GDM1 (cell line): ENCODE data around the gene MAP7D1.
A peak's percentile ranks its signal among the peaks of the same experiment; 100 is the strongest.
"Not testable (repeated sequence)": the region's sequence is repeated elsewhere in the genome, so short reads cannot be mapped to it uniquely, and the experiment has no call there.

Experiments used
- DNase-seq: peaks from one replicate; lab custom pipeline; 2025; lab: John Stamatoyannopoulos, UW

The MAP7D1 gene

DNA sequence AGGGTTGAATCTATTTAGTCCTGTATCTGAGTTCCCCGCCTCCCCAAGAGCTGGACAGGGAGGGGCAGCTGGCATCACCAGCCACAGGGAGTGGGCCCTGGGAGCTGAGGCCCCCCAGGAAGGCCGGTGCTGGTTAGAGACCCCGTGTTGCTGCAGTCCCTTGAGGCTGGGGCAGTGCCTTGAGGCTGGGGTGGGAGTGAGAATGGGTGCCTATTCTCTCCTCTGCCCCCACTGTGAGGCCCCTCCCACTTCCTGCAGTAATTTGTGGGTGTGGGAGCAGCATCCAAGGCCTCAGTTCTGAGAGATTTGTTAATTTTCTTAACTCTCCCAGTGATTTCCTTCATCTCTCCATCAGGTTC is 4.1 kb upstream of the MAP7D1 start:
- DNase-seq, result no peak

DNA sequence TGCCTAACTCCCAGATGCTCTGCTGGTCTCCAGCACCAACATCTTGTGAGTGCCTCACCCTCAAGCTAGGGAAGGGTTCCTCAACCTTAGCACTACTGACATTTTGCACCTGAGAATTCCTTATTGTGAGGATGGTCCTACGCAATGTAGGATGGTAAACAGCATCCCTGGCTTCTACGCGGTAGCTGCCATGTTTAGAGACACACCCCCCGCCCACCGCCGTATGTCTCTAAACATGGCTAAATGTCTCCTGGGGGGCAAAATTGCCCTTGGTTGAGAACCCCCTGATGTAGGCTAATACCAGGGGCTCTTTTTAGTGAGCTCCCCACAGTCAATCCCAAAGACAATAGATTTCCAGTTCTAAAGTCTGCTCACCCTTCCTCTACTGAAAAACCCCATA is 2.5 kb upstream of the MAP7D1 start:
- DNase-seq, result no peak

DNA sequence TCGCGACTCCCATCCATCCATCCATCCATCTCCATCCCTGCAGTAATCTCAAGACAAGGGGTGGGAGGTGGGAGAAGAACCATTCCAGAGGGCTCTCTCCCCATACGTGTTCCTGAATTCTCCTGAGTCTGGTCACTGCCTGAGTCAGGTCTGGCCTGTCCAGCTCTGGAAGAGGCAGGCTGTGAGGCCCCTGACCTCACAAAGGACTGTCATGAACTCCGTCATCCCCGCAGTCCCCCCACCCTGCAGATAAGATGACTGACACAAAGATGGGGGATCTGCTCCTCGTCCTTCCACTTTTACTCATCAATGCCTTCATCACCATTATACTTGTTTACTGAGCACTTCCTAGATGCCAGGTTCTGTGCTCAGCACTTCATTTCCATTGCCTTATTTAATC is 1.6 kb upstream of the MAP7D1 start:
- DNase-seq, result no peak

DNA sequence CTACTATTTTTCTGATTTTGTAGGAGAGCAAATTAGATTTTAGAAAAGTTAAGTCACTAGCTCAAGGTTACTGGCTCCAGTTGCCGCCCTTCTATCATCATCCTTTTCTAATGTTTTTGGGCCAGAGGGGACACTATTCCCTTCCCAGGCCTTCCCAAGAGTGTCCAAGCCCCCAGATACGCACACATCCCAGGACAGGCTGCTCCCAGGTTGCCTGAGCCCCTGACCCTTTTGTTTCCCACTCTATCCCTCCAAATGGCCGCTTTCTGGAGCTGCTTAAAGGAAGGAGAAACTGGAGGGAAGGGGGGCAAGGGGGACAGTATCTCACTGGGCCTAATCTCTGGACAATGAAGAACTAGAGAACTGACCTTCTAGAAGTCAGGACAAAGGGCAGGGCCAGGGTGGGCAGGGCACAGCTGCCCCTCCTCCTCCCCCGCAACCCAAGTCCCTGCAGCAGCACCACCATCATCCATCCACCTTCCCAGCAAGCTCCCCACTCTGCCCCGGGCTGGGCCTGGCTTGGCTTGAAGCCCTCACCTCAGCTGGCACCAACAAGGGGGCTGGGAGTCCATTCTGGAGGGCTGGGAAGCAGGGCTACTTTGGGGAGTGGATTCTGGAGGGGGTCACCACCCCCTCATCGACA is 1.1 kb upstream of the MAP7D1 start:
- no peak for DNase-seq

DNA sequence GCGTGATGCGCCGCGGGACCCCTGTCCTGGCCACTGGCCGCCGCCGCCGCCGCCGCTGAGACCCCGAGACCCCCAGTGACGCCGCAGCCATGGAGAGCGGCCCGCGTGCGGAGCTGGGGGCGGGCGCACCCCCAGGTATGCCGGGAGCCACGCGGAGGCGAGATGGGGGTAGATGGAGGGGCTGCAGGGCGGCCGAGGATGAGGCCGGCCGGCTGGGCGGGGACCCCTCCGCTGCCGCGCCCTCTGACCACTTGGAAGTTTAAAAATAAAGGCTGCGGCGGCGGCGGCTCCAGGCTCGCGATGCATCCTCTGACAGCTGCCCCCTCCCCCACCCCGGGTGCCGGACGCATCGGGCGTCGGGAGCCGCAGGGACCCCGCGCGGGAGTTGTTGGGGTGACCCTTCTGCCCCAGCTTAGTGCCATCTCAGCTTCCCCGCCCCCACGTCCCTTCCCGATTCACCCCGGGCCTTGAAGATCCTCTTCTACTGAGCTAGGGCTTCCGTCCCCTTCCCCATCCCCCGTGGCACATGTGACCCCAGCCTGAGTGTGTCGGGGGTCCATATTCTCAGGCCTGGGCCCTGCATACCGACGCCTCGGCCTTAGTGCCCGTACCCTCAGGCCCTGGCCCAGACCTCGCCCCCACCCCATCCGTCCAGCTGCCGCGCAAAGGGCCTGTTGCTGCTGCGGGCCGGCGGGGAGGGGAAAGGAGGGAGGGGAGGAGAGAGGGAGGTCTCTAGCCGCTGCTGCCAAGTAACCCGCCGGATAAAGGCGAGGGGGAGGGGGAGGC is 562 bp downstream of the MAP7D1 start:
- peak; percentile 67 for DNase-seq

DNA sequence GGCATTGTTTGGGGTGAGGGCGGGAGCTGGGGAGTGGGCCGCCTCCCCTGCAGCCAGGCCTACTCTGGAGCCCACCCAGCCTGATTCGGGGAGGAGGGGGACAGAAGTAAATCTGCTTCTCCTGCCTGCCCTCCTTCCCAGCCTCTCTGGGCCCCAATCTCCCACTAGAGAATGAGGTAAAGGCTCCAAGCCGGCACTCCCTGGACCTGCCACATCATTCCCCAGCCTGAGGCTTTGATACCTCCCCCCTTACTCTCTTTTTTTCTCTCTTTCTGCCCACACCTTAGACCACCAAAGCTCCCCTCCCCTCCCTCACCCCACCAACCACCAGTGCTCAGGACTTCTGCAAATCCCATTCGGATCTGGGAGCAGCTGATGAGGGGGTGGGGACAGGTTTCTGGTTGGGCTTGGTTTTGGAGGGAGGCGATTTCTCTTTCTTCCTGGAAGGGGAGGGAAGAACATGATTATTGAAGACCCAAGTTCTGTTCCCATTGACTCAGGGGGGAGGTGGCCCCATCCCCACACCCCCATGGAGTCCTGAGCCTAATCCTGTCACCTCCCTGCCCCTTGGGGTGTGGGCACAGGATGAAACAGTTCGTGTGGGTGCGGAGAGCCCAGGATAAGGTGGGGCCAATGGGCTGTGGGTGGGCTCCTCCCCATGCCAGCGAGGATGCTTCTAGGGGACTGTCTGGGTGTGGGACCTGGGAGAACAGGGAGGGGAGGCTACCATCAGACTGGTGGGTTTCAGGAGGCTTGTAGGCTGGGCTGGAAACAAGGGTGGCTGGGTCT is 1.3 kb downstream of the MAP7D1 start:
- DNase-seq, result no peak

DNA sequence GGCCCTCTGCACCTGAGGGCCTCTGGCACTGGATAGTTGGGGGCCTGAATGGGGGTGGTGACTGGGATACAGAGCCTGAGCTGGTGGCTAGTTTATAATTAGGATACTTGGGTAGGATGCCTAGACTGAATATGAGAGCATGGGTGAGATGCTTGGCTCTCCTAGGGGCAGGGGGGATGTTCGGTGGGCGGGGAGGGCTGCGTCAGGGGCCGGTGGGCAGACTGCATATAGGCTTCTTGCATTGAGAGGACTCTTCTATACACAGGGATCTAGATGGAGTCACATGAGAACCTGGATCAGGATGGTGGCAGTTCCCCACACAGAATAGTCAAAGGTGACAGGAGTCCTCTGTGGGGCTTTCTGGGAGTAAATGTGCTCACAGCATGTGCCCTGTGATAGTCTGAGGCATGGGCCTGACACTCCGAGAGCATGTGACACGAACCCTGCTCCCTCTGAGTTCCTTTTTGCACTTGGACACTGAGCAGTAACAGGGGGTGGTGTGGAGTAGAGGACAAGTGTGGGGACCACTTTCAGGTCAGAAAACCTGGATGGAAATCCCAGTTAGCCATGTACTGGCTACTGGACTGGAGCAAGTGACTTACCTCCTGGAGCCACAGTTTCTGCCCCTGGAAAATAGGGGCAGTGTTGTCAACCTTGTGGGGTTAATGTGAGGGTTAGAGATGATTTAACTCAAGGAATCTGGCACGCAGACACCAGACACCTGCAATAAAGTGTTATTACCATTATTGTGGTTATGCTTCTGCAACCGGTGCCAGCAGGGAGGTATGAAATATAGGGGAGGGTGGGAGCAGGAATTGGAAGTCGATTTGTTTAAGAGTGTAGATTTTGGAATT is 2.2 kb downstream of the MAP7D1 start:
- DNase-seq, result no peak

DNA sequence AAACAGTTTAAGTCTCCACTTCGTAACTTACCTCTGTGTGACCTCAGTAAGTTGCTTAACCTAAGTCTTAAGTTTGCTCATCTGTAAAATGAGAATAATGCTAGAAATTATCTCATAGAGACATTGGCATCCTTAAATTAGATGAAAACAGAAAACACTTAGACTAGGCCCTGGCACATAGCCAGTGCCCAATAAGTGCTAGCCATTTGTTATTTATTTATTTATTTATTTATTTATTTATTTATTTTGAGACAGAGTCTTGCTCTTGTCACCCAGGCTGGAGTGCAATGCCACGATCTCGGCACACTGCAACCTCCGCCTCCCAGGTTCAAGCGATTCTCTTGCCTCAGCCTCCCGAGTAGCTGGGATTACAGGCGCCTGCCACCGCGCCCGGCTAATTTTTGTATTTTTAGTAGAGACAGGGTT is 2.9 kb downstream of the MAP7D1 start:
- not testable (repeated sequence) for DNase-seq

DNA sequence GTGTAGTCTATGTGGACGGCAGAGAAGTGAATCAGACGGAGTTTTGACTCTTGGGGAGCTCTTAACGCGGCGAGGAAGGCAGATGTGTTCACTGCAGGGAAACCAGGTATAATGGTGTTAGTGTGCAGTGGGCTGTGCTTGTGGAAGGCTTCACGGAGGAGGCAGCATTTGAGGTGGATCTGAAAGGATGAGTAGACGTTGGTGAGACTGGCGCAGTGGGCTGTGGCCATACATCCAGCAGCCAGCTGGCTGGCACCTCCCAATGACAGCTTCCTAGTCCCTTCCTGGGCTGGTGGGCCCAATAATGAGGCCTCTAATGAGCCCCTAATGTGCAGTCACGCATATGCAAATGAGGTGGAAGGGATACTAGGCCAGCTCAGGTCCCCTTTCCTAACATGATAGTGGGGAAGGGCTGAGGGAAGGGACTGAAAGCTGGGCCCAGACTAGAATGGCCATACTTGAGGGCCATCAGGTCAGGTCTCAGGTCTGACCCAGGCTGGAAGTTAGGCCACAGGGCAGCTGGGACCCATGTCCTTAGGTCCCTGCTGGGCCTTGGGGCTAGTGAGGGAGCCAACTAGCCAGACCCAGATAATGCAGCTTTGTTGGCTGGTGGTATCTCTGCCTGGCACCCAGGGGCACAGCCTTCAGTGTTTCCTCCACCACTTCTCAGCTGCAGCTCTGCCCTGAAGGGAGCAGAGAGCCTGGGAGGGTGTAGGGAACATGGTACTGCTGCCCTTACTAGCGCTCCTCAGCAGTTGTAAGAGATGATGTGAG is 3.8 kb downstream of the MAP7D1 start:
- DNase-seq, result no peak

DNA sequence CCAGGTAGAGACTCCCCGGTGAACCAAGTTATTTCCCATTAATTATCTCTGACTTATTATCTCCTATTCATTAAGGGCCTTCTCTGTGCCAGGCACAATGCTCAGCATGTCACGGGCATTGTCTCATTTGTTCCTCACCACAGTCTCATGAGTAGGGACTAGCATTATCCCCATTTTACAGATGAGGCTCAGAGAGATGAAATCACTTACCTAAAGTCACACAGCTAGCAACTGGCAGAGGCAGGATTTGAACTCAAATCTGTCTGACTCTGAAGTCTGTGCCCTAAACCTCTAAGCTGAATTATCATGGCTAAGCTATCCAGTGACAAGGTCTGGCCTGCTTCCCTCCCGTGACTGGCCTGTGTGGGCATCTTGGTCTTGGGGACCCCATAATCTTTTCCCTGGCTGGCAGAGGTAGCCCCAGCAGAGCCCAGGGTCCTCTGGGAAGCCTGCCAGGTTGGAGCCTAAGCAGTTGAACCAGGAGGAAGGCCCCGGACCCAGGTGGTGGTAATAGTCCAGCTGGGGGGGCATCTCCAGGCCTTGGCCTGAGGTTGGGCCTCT is 4.5 kb downstream of the MAP7D1 start:
- DNase-seq, result no peak

DNA sequence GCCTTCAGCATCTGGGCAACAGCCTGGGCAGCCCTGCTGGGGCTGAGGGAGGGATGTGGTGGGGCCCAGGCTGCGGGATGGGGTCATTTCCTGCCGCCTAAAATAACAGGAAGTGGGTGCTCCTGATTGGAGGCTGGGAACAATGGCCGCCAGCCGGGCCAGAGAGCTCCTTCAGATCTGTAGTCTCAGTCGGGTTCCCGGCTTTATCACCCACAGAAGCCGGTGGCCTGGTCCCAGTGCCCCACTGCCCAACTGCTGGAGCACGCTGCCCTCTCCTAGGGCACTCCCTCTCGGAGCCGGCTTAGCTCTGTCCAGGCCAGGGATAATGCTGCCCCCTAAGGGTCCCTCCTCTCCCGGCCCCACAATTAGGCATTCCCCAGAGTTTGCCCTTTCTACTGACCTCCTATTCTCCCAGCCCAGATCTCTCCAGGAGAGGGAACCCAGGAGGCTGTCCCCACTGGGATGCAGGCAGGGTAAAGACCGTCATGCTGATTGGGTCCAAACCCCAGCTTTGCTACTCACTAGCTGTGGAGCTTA is 5.1 kb downstream of the MAP7D1 start:
- DNase-seq, result peak; percentile 69

DNA sequence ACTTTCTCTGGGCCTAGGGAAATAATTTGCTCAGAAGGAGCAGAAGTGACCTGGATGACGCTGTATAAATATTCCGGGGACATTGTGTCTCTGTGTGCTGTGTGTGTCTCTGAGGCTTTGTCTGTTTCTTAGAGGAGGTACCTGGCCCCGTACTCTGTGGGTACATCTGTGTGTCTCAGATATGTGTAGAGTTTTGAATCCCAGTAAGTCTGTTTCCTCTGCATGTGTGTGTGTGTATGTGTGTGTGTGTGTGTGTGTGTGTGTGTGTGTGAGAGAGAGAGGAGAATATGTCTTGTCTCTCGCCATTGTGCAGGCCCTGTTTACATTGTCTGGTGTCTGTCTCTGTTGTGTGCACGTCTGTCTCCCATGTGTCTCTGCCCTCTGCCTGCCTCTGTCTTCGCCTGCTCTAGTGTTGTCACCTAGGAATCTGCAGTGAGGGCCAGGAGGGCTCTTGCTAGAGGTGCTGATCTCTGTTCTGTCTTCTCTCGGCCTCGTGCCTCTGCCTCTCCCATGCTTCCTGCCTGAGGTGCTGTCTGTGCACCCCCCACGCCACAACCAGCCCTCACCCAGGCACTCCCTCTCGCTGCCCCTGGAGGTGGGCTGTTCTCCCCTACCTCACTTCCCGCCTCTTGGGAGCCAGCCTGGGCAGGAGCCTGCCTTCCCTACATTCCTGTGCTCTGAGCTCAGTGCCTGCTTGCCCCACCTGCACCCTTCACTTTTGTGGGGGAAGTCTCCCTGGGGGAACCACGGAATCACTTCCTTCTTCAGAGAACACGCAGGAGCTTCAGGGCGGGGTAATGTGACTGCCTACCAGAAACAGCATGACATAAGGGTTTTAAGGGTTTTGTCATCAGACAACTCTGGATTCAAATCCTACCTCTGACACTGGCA is 5.9 kb downstream of the MAP7D1 start:
- peak; percentile 21 for DNase-seq

DNA sequence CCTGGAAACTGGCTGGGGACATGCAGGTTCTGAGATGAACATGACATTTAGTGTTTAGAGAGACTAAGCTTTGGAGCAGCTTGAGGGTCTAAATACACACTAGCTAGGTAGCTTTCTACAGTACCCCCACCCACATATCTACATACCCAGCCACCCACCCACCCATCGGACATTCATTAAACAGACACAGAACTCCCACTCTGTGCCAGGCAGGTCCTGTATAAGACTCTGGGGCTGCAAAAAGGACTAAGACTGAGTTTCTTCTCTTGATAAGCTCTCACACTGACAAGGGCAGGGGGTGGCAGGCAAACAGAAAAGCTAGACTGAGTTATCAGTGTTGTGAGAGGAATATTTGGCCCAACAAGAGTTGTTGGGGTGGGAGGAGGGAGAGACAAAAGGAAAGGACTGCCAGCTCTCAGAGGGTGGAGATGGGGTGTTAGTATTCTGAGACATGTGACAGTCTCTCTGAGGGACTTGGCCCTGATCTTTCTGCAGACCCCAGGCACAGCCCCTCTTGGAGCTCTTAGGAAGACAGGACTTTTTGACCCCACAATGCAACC is 6.8 kb downstream of the MAP7D1 start:
- DNase-seq, result no peak

DNA sequence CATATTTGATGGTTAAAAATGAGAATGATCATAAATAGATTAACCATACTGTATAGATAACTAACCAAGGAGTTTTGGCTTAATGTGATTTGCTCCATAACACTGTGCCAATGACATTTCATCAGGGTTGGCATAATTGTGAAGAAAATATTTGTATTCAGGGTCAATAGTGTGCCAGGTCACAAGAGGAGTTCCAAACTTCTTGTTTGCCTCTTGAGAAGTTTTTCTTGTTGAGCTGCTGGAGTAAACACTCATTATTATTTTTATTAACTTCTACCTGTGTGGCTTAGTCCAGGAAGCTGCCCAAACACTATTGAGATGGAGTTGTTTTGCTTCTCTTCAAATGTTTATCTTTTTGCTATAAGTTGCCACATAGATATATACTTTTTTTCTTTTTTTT is 7.5 kb downstream of the MAP7D1 start:
- no peak for DNase-seq

DNA sequence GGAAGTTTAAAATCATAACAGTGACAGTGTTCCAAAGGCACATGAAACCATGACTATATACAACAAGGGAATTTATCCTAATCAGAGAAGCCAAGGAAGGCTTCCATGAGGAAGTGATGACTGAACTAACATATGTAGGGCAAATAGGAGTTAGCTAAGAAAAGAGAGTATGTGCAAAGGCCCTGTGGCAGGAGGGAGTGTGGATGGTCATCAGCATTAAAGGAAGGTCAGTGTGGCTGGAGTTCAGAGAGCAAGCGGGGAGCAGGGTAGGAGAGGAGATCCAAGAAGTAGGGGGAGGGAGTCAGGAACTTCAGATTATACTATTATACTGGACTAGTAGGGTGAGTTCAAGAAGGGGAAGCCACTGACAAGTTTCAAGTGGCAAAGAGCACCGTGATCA is 8.4 kb downstream of the MAP7D1 start:
- no peak for DNase-seq

DNA sequence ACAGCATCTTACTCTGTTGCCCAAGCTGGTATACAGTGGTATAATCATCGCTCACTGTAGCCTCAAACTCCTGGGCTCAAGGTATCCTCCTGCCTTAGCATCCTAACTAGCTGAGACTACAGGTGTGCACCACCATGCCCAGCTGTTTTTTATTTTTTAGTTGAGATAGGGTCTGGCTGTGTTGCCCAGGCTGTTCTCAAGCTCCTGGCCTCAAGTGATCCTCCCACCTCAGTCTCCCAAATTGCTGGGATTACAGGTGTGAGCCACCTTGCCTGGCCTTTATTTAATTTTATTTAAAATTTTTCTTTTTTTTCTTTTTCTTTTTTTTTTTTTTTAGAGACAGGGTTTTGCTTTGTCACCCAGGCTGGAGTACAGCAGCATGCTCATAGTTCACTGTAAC is 9.2 kb downstream of the MAP7D1 start:
- no peak for DNase-seq

DNA sequence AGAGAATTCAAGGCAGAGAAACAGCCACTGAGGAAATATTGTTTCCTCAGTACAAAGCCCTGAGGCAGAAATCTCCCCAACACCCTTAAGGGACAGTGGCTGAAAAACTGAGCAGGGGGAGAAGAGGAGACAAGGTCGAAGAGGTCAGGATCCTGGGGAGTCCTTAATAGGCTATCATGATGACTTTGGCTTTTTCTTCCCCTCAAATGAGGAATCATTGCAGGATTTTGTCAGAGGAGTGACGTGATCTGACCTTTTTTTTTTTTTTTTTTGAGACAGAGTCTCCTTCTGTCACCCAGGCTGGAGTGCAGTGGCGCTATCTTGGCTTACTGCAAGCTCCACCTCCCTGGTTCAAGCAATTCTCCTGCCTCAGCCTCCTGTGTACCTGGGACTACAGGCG is 10.2 kb downstream of the MAP7D1 start:
- DNase-seq, result no peak

DNA sequence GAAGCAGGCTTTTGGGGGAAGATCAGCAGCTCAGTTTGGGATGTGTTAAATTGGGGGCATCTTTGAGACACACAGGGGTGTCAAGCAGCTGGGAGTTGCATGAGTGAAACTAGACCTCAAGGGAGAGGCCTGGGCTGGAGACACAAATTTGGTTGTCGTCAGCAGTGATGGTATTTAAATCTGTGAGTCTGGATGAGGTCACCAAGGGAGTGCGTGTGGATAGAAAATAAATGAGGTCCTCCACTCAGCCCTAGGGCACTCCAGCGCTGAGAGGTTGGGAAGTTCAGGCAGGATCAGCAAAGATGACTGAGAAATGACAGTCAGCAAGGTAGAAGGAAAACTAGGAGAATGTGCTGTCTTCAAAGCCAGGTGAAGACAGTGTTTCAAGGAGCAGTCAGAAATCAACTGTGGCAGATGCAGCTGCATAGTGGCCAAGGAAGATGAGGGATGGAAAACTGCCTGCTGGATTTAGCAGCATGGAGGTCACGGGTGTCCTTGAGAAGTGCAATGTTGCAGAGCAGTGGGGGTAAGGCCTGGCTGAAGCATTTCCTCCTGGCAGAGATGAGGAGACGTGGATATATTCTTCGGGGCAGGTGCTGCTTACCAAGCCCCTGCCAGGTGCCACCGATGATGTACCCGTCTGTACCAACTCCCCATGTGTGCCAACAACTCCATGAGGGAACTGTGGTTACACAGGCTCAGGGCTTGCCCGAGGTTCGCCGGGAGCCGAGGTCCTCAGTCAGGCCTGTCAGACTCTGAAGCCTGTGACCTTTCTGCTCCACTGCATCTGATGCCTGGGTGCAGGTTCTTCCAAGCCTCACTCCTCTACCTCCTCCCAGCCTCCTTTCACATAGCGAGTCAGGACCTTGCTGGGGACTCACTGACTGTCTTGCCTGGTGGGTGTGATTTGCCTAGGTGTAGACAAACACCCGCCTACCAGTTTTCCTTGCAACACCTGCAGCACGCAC is 11.3 kb downstream of the MAP7D1 start:
- no peak for DNase-seq
